Measurements from ENCODE around the gene CLEC16A.

CLEC16A gene

DNA sequence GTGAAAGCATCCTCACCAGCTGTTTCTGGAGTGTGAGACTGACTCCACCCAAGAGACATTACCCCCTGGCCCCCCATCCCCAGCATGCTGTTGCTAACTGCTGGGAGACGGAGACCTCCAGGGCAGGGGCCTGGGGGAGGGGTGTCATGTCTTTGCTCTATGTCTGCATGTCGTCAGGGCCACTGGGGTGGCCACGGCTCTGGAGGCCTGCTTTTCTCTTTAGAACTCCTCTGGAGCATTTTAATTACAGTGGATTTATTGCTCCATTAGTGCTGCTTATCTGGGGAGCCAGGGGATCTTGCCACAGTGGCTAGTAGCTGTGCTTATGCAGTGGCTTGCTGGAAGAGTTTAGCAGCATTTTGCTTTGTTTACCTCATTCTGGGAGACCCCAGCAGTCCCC, 32.3 kb downstream of the CLEC16A start:
- no peak for TF ChIP-seq MAX (IDR thresholded peaks at IDR 0.05)
- no peak for TF ChIP-seq TCF12 (IDR thresholded peaks at IDR 0.05; ENCODE audit: low read depth)
- no peak for TF ChIP-seq RAD21 (IDR thresholded peaks at IDR 0.05; ENCODE audit: low read depth)
- TF ChIP-seq TEAD4 (IDR thresholded peaks at IDR 0.05), result no peak
- TF ChIP-seq EP300 (IDR thresholded peaks at IDR 0.05; ENCODE audit: borderline replicate concordance), result no peak
- no peak for TF ChIP-seq ZBTB7A (IDR thresholded peaks at IDR 0.05; ENCODE audit: low read depth)
- no peak for TF ChIP-seq CREB1 (IDR thresholded peaks at IDR 0.05; ENCODE audit: low read depth)
- TF ChIP-seq EGR1 (IDR thresholded peaks at IDR 0.05), result no peak
- TF ChIP-seq CEBPB (IDR thresholded peaks at IDR 0.05), result no peak
- no peak for TF ChIP-seq YY1 (IDR thresholded peaks at IDR 0.05; ENCODE audit: low read depth)
- TF ChIP-seq TAF1 (IDR thresholded peaks at IDR 0.05; ENCODE audit: low read depth), result no peak
- no peak for TF ChIP-seq USF1 (IDR thresholded peaks at IDR 0.05)
- TF ChIP-seq REST (IDR thresholded peaks at IDR 0.05; ENCODE audit: low read depth), result no peak
- no peak for TF ChIP-seq NFIC (IDR thresholded peaks at IDR 0.05)
- TF ChIP-seq FOXM1 (IDR thresholded peaks at IDR 0.05; ENCODE audit: borderline replicate concordance, low read depth), result no peak

- TF ChIP-seq NFIC (IDR thresholded peaks at IDR 0.05) (no peak), CREB1 (IDR thresholded peaks at IDR 0.05; ENCODE audit: low read depth) (no peak), USF1 (IDR thresholded peaks at IDR 0.05) (no peak), ZBTB7A (IDR thresholded peaks at IDR 0.05; ENCODE audit: low read depth) (no peak), REST (IDR thresholded peaks at IDR 0.05; ENCODE audit: low read depth) (no peak), TAF1 (IDR thresholded peaks at IDR 0.05; ENCODE audit: low read depth) (no peak), TCF12 (IDR thresholded peaks at IDR 0.05; ENCODE audit: low read depth) (no peak), TEAD4 (IDR thresholded peaks at IDR 0.05) (no peak), RAD21 (IDR thresholded peaks at IDR 0.05; ENCODE audit: low read depth) (no peak), CEBPB (IDR thresholded peaks at IDR 0.05) (no peak), EGR1 (IDR thresholded peaks at IDR 0.05) (no peak), MAX (IDR thresholded peaks at IDR 0.05) (no peak), FOXM1 (IDR thresholded peaks at IDR 0.05; ENCODE audit: borderline replicate concordance, low read depth) (no peak), EP300 (IDR thresholded peaks at IDR 0.05; ENCODE audit: borderline replicate concordance) (no peak), YY1 (IDR thresholded peaks at IDR 0.05; ENCODE audit: low read depth) (no peak)
Measured at GRCh38 chr16:10978124-10978523, 33.8 kb downstream of the CLEC16A start.

- TF ChIP-seq CREB1 (IDR thresholded peaks at IDR 0.05; ENCODE audit: low read depth), result no peak
- no peak for TF ChIP-seq MAX (IDR thresholded peaks at IDR 0.05)
- TF ChIP-seq REST (IDR thresholded peaks at IDR 0.05; ENCODE audit: low read depth), result no peak
- TF ChIP-seq NFIC (IDR thresholded peaks at IDR 0.05), result no peak
- no peak for TF ChIP-seq TAF1 (IDR thresholded peaks at IDR 0.05; ENCODE audit: low read depth)
- no peak for TF ChIP-seq CEBPB (IDR thresholded peaks at IDR 0.05)
- TF ChIP-seq RAD21 (IDR thresholded peaks at IDR 0.05; ENCODE audit: low read depth), result no peak
- TF ChIP-seq YY1 (IDR thresholded peaks at IDR 0.05; ENCODE audit: low read depth), result no peak
- TF ChIP-seq EP300 (IDR thresholded peaks at IDR 0.05; ENCODE audit: borderline replicate concordance), result no peak
- TF ChIP-seq TEAD4 (IDR thresholded peaks at IDR 0.05), result no peak
- no peak for TF ChIP-seq ZBTB7A (IDR thresholded peaks at IDR 0.05; ENCODE audit: low read depth)
- TF ChIP-seq FOXM1 (IDR thresholded peaks at IDR 0.05; ENCODE audit: borderline replicate concordance, low read depth), result no peak
Measured at GRCh38 chr16:10978871-10979446, 34.6 kb downstream of the CLEC16A start.
